ENCODE results near the gene NUCB1.
A peak's percentile ranks its signal among the peaks of the same experiment; 100 is the strongest.

NUCB1 gene

GRCh38 chr19:48958006-48958405, 57.9 kb downstream of the NUCB1 start:
- DNase-seq (ENCODE audit: low read depth in 1 of 2, low spot score in 1 of 2), result no peak
- in situ Hi-C loops (cut with HindIII; ENCODE audit: low pct_unique_long_range_greater_than_20kb, low sequenced_read_pairs), result no loop called here
- TF ChIP-seq JUND (IDR thresholded peaks at IDR 0.05; ENCODE audit: low read depth), result no peak

GRCh38 chr19:48959341-48960239, 59.5 kb downstream of the NUCB1 start:
- in situ Hi-C loops (cut with HindIII; ENCODE audit: low pct_unique_long_range_greater_than_20kb, low sequenced_read_pairs), result no loop called here
- DNase-seq (ENCODE audit: low read depth in 1 of 2, low spot score in 1 of 2), result no peak
- no peak for TF ChIP-seq JUND (IDR thresholded peaks at IDR 0.05; ENCODE audit: low read depth)

GRCh38 chr19:48961051-48961649, 61.0 kb downstream of the NUCB1 start:
- DNase-seq (ENCODE audit: low read depth in 1 of 2, low spot score in 1 of 2), result no peak
- no peak for TF ChIP-seq JUND (IDR thresholded peaks at IDR 0.05; ENCODE audit: low read depth)
- in situ Hi-C loops (cut with HindIII; ENCODE audit: low pct_unique_long_range_greater_than_20kb, low sequenced_read_pairs), result no loop called here

- no peak for TF ChIP-seq JUND (IDR thresholded peaks at IDR 0.05; ENCODE audit: low read depth)
- in situ Hi-C loops (cut with HindIII; ENCODE audit: low pct_unique_long_range_greater_than_20kb, low sequenced_read_pairs), result no loop called here
- DNase-seq (ENCODE audit: low read depth in 1 of 2, low spot score in 1 of 2), result no peak
These were observed 61.5 kb downstream of the NUCB1 start for GRCh38 chr19:48961673-48962028.

- in situ Hi-C loops (cut with HindIII; ENCODE audit: low pct_unique_long_range_greater_than_20kb, low sequenced_read_pairs), result no loop called here
- no peak for DNase-seq (ENCODE audit: low read depth in 1 of 2, low spot score in 1 of 2)
- no peak for TF ChIP-seq JUND (IDR thresholded peaks at IDR 0.05; ENCODE audit: low read depth)
These were observed 62.1 kb downstream of the NUCB1 start for GRCh38 chr19:48962029-48962848.

GRCh38 chr19:48962849-48963165, 62.7 kb downstream of the NUCB1 start:
- DNase-seq (ENCODE audit: low read depth in 1 of 2, low spot score in 1 of 2), result no peak
- no peak for TF ChIP-seq JUND (IDR thresholded peaks at IDR 0.05; ENCODE audit: low read depth)
- in situ Hi-C loops (cut with HindIII; ENCODE audit: low pct_unique_long_range_greater_than_20kb, low sequenced_read_pairs), result no loop called here

- DNase-seq (ENCODE audit: low read depth in 1 of 2, low spot score in 1 of 2), result no peak
- in situ Hi-C loops (cut with HindIII; ENCODE audit: low pct_unique_long_range_greater_than_20kb, low sequenced_read_pairs), result no loop called here
- no peak for TF ChIP-seq JUND (IDR thresholded peaks at IDR 0.05; ENCODE audit: low read depth)
These were observed 63.5 kb downstream of the NUCB1 start for GRCh38 chr19:48963371-48964204.

GRCh38 chr19:48964205-48965039, 64.3 kb downstream of the NUCB1 start:
- DNase-seq (ENCODE audit: low read depth in 1 of 2, low spot score in 1 of 2), result no peak
- in situ Hi-C loops (cut with HindIII; ENCODE audit: low pct_unique_long_range_greater_than_20kb, low sequenced_read_pairs), result no loop called here
- TF ChIP-seq JUND (IDR thresholded peaks at IDR 0.05; ENCODE audit: low read depth), result no peak

- DNase-seq (ENCODE audit: low read depth in 1 of 2, low spot score in 1 of 2), result peak; percentile 91 to 96
- in situ Hi-C loops (cut with HindIII; ENCODE audit: low pct_unique_long_range_greater_than_20kb, low sequenced_read_pairs), result no loop called here
- TF ChIP-seq JUND (IDR thresholded peaks at IDR 0.05; ENCODE audit: low read depth), result no peak
These were observed 65.1 kb downstream of the NUCB1 start, which contains the start of gene FTL for GRCh38 chr19:48965040-48965805. TSS of gene FTL (plus strand) at chr19:48965309. CDS start at chr19:48965508, 199 bp downstream.

GRCh38 chr19:48965806-48966540, 65.9 kb downstream of the NUCB1 start:
- TF ChIP-seq JUND (IDR thresholded peaks at IDR 0.05; ENCODE audit: low read depth), result no peak
- DNase-seq (ENCODE audit: low read depth in 1 of 2, low spot score in 1 of 2), result peak; percentile 65 to 90
- in situ Hi-C loops (cut with HindIII; ENCODE audit: low pct_unique_long_range_greater_than_20kb, low sequenced_read_pairs), result no loop called here

All from T47D (cell line).